KOPT-K1 (cell line): Measurements from ENCODE around the gene FOXK1.
"Not testable (repeated sequence)": the region's sequence is repeated elsewhere in the genome, so short reads cannot be mapped to it uniquely, and the experiment has no call there.

Experiments used
- H3K27ac ChIP-seq: fragments of 200-600 bp; sonication (generic); 2 replicates; pipeline ENCODE4 v1.5.1; 2016; ENCODE audit warnings: antibody characterized with exemption, mild to moderate bottlenecking, low read depth, low read length; ENCODE audit not compliant: poor library complexity, severe bottlenecking
- H3K36me3 ChIP-seq: fragments of 200-600 bp; sonication (generic); 2 replicates; pipeline ENCODE4 v1.5.1; 2017; ENCODE audit warnings: antibody characterized with exemption, mild to moderate bottlenecking, low read length, moderate library complexity; ENCODE audit not compliant: insufficient read depth
- H3K9me3 ChIP-seq: fragments of 200-600 bp; sonication (generic); 2 replicates; pipeline ENCODE4 v1.5.1; 2017; ENCODE audit warnings: antibody characterized with exemption, low read length, mild to moderate bottlenecking; ENCODE audit not compliant: insufficient read depth, poor library complexity, severe bottlenecking

Gene FOXK1

DNA sequence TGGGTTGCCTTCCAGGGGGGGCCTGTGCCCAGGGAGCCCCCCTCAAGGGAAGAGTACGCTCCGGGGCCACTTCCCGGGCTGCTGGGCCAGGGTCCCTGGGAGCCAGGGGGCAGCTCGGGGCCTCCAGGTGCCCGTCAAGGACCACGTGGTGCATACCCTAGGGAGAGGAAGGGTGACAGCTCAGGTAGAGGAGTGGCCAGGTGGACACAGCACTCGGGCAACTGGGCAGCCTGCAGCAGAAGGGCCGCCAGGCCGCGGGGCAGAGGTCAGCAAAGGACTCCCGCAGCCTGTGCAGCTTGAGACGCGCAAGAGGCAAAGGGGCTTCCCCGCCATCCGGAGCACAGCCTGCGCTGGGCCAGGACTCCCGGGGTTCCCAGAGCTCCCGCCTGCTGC lies 119.7 kb downstream of the FOXK1 start:
- no peak overlapping the region for H3K27ac ChIP-seq
- H3K9me3 ChIP-seq = no peaks in the 10 kb centered on the region
- no peaks in the 10 kb centered on the region for H3K36me3 ChIP-seq

- not testable (repeated sequence) for H3K36me3 ChIP-seq, H3K9me3 ChIP-seq, H3K27ac ChIP-seq
Measured at GRCh38 chr7:4802577-4802976, 120.5 kb downstream of the FOXK1 start.

DNA sequence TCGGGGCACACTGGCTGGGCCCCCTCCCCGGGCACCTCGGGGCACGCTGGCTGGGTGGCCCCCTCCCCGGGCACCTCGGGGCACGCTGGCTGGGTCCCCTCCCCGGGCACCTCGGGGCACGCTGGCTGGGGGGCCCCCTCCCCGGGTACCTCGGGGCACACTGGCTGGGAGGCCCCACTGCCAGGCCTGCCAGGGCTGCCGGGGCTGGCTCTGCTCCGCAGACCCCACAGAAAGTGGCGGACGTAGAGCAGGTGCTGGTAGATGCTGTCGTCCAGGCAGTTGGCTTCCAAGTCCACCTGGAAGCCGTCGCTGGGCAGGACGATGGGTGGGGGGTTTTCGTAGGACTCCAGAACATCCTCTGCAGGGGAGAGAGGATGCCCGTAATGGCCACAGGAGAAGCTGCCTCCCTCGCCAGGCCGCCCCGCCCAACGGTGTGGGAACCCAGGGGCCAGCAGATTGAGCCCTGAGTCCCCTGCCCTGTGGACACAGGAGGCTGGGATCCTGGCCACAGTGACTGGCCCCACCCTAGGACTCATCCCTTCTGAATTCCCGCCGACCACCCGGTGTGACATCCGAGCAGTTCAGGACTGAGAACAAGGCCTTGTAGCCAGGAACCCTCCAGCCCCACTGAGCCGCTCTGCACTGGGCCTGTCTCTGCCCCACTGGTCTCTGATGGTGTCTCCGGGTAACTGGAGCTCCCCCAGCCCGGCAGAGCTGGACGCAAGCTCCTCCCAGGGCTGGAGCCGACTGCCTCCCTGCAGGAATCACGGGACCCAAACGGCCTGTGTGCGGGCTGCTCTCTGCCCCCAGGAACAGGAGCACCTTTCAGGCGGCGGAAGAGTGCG lies 121.5 kb downstream of the FOXK1 start:
- Histone ChIP-seq H3K9me3 (no peaks in the 10 kb centered on the region), H3K36me3 (no peaks in the 10 kb centered on the region), H3K27ac (no peak overlapping the region)

DNA sequence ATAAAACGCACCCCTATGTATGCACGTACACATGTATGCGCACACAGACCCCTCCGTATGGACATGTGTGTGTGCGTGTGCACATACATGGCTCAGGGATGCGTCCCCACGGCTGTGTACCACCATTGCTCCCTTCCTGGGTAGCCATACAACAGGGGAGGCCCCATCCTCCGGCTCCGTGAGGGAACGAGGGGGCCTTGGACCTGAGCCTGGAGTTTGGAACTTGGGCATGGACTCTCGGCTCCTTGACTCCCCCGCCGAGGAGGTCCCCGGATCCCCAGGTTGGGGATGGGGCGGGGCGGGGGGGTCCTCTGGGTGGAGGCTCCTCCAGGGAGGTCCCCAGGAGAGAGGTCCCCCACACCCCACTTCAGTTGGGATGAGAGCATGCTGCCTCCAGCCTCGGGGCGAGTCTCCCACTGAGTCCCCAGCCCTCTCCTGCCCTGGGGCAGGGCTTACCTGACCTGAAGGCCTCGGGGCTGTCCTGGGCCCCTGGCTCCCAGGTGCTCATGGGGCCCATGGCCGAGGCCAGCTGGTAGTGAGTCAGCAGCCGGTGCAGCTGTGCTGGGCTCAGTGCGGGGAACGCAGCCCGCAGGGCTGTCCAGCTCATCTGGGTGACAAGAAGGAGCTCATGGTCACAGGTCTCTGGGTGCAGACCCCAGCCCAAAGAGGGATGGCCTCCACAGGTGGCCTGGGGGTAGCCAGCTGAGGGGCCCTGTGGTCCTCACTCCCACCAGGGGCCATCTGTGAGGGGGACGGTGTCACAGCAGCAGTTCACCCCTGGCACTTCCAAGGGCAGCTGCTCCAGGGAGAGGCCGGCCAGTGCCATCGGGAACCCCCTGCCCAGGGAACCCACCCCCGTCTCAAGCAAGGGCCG lies 123.3 kb downstream of the FOXK1 start:
- no peaks in the 10 kb centered on the region for H3K9me3 ChIP-seq
- no peaks in the 10 kb centered on the region for H3K36me3 ChIP-seq
- H3K27ac ChIP-seq = no peak overlapping the region

DNA sequence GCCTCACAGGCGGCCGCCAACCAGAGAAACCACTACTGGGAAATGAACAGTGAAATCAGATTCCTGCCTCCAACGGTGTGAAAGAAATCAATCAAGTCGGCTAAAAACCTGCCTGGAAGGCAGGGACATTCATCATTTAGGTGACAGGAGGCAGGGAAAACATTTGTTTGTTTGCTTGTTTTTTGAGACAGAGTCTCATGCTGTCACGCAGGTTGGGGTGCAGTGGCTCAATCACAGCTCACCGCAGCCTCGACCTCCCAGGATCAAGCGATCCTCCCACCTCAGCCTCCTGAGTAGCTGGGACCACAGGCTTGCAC lies 123.8 kb downstream of the FOXK1 start:
- Histone ChIP-seq H3K36me3 (no peaks in the 10 kb centered on the region), H3K27ac (no peak overlapping the region), H3K9me3 (no peaks in the 10 kb centered on the region)

GRCh38 chr7:4806983-4807597 lies 125.0 kb downstream of the FOXK1 start:
- no peaks in the 10 kb centered on the region for H3K9me3 ChIP-seq
- H3K27ac ChIP-seq = no peak overlapping the region
- no peaks in the 10 kb centered on the region for H3K36me3 ChIP-seq

DNA sequence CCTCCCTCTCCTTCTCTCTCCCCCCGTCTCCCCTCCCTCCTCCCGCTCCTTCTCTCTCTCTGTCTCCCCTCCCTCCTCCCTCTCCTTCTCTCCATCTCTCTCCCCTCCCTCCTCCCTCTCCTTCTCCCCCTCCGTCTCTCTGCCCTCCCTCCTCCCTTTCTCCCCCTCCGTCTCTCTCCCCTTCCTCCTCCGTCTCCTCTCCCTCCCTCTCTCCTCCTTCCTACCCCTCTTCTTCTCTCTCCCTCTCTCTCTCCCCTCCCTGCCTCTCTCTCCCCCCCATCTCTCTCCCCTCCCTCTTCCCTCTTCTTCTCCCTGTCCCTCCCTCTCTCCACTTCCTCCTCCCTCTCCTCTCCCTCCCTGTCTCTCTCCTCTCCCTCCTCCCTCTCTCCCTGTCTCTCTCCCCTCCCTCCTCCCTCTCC lies 125.5 kb downstream of the FOXK1 start:
- H3K27ac ChIP-seq = no peak overlapping the region
- no peaks in the 10 kb centered on the region for H3K36me3 ChIP-seq
- H3K9me3 ChIP-seq = no peaks in the 10 kb centered on the region

DNA sequence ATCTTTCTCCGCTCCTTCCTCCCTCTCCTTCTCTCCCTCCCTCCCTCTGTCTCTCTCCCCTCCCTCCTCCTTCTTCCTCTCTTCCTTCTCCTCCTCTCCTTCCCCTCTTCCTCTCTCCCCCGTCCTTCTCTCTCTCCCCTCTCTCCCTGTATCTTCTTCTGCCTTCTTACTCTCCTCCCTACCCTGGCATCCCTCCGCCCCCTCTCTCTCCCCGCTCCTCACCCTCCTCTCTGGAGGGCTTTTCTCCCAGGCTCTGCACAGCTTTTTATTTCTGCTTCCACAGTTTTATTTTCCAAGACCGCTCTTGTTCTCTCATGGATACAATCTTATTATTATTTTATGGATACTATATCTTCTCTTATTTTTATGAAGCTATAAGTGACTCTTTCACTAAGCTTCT lies 125.9 kb downstream of the FOXK1 start:
- Histone ChIP-seq H3K9me3 (no peaks in the 10 kb centered on the region), H3K27ac (no peak overlapping the region), H3K36me3 (no peaks in the 10 kb centered on the region)

DNA sequence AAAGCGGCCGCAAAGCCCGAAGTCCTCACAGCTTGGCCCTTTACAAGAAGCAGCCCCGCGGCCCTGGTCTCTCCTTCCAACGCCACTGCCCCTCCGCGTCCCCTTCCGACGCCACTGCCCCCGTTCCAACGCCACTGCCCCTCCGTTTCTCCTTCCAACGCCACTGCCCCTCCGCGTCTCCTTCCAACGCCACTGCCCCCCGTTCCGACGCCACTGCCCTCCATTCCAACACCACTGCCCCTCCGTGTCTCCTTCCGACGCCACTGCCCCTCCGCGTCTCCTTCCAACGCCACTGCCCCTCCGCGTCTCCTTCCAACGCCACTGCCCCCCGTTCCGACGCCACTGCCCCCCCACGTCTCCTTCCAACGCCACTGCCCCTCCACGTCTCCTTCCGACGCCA lies 126.5 kb downstream of the FOXK1 start:
- H3K36me3 ChIP-seq = no peaks in the 10 kb centered on the region
- H3K27ac ChIP-seq = no peak overlapping the region
- no peaks in the 10 kb centered on the region for H3K9me3 ChIP-seq

DNA sequence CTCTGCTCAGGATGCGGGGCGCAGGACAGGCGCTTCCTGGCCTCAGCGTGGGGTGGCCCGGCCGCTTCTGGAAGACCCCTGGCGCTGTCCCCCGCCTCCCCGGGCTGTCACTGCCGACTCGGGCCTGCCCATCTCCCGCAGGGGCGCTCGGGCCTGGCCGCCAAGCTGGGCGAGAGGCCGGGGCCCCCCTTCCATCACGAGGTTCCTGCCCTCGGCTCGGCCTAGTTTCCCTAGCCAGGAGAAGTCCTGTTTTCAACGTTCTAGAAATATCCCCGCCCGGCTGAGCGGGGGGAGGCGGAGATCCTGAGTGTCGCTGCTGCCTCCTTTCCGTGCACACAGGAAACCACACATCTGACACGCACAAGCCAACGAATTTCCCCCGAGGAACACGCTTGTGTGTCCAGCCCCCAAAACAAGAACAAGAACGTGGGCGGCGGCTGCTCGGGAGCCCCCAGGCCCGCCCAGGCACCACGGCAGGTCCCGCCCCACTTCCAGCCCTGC lies 127.0 kb downstream of the FOXK1 start:
- Histone ChIP-seq H3K27ac (no peak overlapping the region), H3K36me3 (no peaks in the 10 kb centered on the region), H3K9me3 (no peaks in the 10 kb centered on the region)

- Histone ChIP-seq H3K9me3 (no peaks in the 10 kb centered on the region), H3K27ac (no peak overlapping the region)
Measured at GRCh38 chr7:4809666-4810065, 127.6 kb downstream of the FOXK1 start.

DNA sequence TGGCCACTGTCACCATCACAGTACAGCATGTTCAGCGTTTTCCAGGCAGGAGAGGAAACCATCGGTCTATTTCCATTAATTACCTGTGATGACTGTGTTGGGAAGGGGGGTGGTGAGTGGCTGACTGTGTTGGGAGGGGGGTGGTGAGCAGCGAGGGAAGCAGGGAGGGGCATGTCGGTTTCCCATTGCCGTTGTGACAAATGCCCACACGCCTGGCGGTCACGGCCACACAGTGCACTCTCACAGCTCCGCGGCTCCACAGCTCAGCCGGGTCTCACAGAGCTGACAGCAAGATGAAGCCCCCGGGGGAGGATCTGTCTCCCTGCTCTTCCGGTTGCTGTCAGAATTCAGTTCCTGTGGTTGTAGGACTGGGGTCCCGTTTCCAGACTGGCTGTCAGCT lies 132.3 kb downstream of the FOXK1 start:
- H3K27ac ChIP-seq = no peak overlapping the region
- H3K36me3 ChIP-seq = no peaks in the 10 kb centered on the region
- H3K9me3 ChIP-seq = no peaks in the 10 kb centered on the region

More at GRCh38 chr7:4809666-4810065, 127.6 kb downstream of the FOXK1 start:
- H3K36me3 ChIP-seq = no peaks in the 10 kb centered on the region

GRCh38 chr7:4815121-4815520 lies 133.0 kb downstream of the FOXK1 start:
- H3K9me3 ChIP-seq = no peaks in the 10 kb centered on the region
- H3K27ac ChIP-seq = no peak overlapping the region
- no peaks in the 10 kb centered on the region for H3K36me3 ChIP-seq

DNA sequence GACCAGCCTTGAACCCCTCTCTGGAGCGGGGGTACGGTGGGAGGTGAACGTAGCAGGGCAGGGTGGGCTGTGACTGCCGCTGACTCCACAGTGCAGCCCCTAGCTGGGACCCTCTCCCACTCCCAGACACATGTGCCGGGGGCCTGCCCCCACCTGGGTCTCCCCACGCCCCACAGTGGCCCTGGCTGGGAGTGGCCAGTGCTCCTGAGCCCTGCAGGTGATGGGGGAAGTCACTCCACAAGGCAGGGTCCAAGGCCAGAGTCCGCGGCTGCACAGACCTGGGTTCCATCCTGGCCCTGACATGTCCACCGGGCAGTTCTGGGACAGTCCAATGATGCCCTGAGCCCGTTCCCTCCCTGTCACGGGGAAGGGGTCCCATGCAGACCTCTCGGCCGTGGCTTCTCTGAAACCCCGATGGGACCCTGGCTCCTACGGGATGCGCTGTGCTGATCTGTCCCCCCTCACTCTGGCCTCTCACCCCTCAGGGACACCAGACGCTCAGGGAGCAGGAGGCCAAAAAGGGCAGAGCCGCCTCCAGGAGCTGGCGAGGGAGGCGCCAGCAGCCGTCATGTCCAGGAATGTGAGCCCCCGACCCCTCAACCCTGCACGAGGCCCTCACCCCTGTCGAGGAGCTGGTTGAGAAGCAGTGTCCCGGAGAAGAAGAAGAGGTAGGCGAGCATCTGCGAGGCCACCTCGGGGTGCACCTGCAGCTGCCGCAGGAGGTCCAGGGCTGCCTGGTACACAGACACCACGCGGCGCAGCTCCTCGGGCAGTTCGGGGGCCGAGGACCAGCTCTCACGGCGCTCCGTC lies 133.7 kb downstream of the FOXK1 start:
- no peaks in the 10 kb centered on the region for H3K36me3 ChIP-seq
- H3K9me3 ChIP-seq = no peaks in the 10 kb centered on the region
- H3K27ac ChIP-seq = no peak overlapping the region
